Mucosa of rectum (tissue), 2 donors: Measurements from ENCODE around the gene GREB1.
A peak's percentile ranks its signal among the peaks of the same experiment; 100 is the strongest.

Source experiments
- H3K27ac ChIP-seq, 2 donors: one replicate each; pipeline ENCODE4 v1.7.0; 2013; ENCODE audit warnings: inconsistent platforms in 2 of 2, low read depth in 2 of 2, low read length in 2 of 2
- H3K27me3 ChIP-seq, 2 donors: one replicate each; pipeline ENCODE4 v1.7.0; 2013; ENCODE audit warnings: low read length in 2 of 2; ENCODE audit not compliant: control insufficient read depth in 2 of 2, insufficient read depth in 2 of 2
- H3K36me3 ChIP-seq, 2 donors: one replicate each; pipeline ENCODE4 v1.7.0; 2013; ENCODE audit warnings: low read length in 2 of 2; ENCODE audit not compliant: control insufficient read depth in 2 of 2, insufficient read depth in 2 of 2
- H3K4me1 ChIP-seq, 2 donors: one replicate each; pipeline ENCODE4 v1.7.0; 2013; ENCODE audit warnings: low read length in 2 of 2, mild to moderate bottlenecking in 1 of 2; ENCODE audit not compliant: control insufficient read depth in 2 of 2, insufficient read depth in 2 of 2
- H3K4me3 ChIP-seq, 2 donors: one replicate each; pipeline ENCODE4 v1.7.0; 2013; ENCODE audit warnings: low read length in 2 of 2
- H3K9ac ChIP-seq, 2 donors: one replicate each; pipeline ENCODE4 v1.7.0; 2013; ENCODE audit warnings: low read length in 2 of 2, low read depth in 1 of 2, mild to moderate bottlenecking in 1 of 2
- H3K9me3 ChIP-seq, 2 donors: one replicate each; pipeline ENCODE4 v1.7.0; 2013; ENCODE audit warnings: low read length in 2 of 2; ENCODE audit not compliant: control insufficient read depth in 2 of 2
- donor health status: healthy.
- donor health status: Normal muscosa, but diverticular disease.

The GREB1 gene

GRCh38 chr2:11498543-11499034, 35.3 kb upstream of the GREB1 start:
- peaks cover 0 to 8% of the 10 kb centered on the region in 2 donors for H3K4me1 ChIP-seq
- no peak overlapping the region for H3K4me3 ChIP-seq
- peaks cover 0 to 2% of the 10 kb centered on the region in 2 donors for H3K27me3 ChIP-seq
- no peaks in the 10 kb centered on the region for H3K9me3 ChIP-seq
- H3K36me3 ChIP-seq = no peaks in the 10 kb centered on the region
- no peak overlapping the region for H3K9ac ChIP-seq
- no peak overlapping the region for H3K27ac ChIP-seq

- H3K27ac ChIP-seq = no peak overlapping the region
- no peaks in the 10 kb centered on the region for H3K9me3 ChIP-seq
- H3K27me3 ChIP-seq = no peaks in the 10 kb centered on the region
- H3K36me3 ChIP-seq = no peaks in the 10 kb centered on the region
- H3K9ac ChIP-seq = no peak overlapping the region
- H3K4me3 ChIP-seq = no peak overlapping the region
- H3K4me1 ChIP-seq = peaks cover 0 to 8% of the 10 kb centered on the region in 2 donors
Observed at GRCh38 chr2:11499081-11499743, 34.6 kb upstream of the GREB1 start.

GRCh38 chr2:11500702-11501303, 33.0 kb upstream of the GREB1 start:
- H3K9ac ChIP-seq = no peak overlapping the region
- peaks cover 0 to 8% of the 10 kb centered on the region in 2 donors for H3K4me1 ChIP-seq
- no peaks in the 10 kb centered on the region for H3K36me3 ChIP-seq
- no peak overlapping the region for H3K4me3 ChIP-seq
- H3K9me3 ChIP-seq = no peaks in the 10 kb centered on the region
- no peaks in the 10 kb centered on the region for H3K27me3 ChIP-seq
- H3K27ac ChIP-seq = no peak overlapping the region

GRCh38 chr2:11502740-11503292, 31.0 kb upstream of the GREB1 start:
- Histone ChIP-seq H3K4me1 (peaks cover 0 to 8% of the 10 kb centered on the region in 2 donors), H3K36me3 (no peaks in the 10 kb centered on the region), H3K9me3 (no peaks in the 10 kb centered on the region), H3K4me3 (no peak overlapping the region), H3K27ac (no peak overlapping the region), H3K27me3 (no peaks in the 10 kb centered on the region), H3K9ac (no peak overlapping the region)

- Histone ChIP-seq H3K9ac (no peak overlapping the region), H3K4me3 (no peak overlapping the region), H3K36me3 (no peaks in the 10 kb centered on the region), H3K9me3 (no peaks in the 10 kb centered on the region), H3K27ac (no peak overlapping the region), H3K27me3 (no peaks in the 10 kb centered on the region), H3K4me1 (peaks cover 0 to 11% of the 10 kb centered on the region in 2 donors)
Observed at GRCh38 chr2:11503354-11503927, 30.4 kb upstream of the GREB1 start.

GRCh38 chr2:11505652-11506610, 27.9 kb upstream of the GREB1 start:
- H3K4me1 ChIP-seq = peaks cover 0 to 5% of the 10 kb centered on the region in 2 donors
- no peaks in the 10 kb centered on the region for H3K36me3 ChIP-seq
- H3K9me3 ChIP-seq = no peaks in the 10 kb centered on the region
- H3K4me3 ChIP-seq = no peak overlapping the region
- H3K27me3 ChIP-seq = peaks cover 0 to 3% of the 10 kb centered on the region in 2 donors
- no peak overlapping the region for H3K27ac ChIP-seq
- no peak overlapping the region for H3K9ac ChIP-seq

GRCh38 chr2:11506611-11506969, 27.3 kb upstream of the GREB1 start:
- H3K27me3 ChIP-seq = peaks cover 0 to 3% of the 10 kb centered on the region in 2 donors

GRCh38 chr2:11507517-11507916, 26.3 kb upstream of the GREB1 start:
- H3K4me3 ChIP-seq = no peak overlapping the region
- no peak overlapping the region for H3K9ac ChIP-seq
- no peaks in the 10 kb centered on the region for H3K36me3 ChIP-seq

More at GRCh38 chr2:11506611-11506969, 27.3 kb upstream of the GREB1 start:
- Histone ChIP-seq H3K4me3 (no peak overlapping the region), H3K9ac (no peak overlapping the region), H3K4me1 (peaks cover 0 to 3% of the 10 kb centered on the region in 2 donors), H3K36me3 (no peaks in the 10 kb centered on the region), H3K27ac (no peak overlapping the region), H3K9me3 (no peaks in the 10 kb centered on the region)

GRCh38 chr2:11508279-11508678, 25.6 kb upstream of the GREB1 start:
- H3K9ac ChIP-seq = no peak overlapping the region
- H3K4me1 ChIP-seq = peaks cover 0 to 3% of the 10 kb centered on the region in 2 donors
- H3K4me3 ChIP-seq = no peak overlapping the region
- H3K9me3 ChIP-seq = no peaks in the 10 kb centered on the region
- H3K36me3 ChIP-seq = no peaks in the 10 kb centered on the region
- H3K27me3 ChIP-seq = peaks cover 0 to 3% of the 10 kb centered on the region in 2 donors
- H3K27ac ChIP-seq = no peak overlapping the region

More at GRCh38 chr2:11507517-11507916, 26.3 kb upstream of the GREB1 start:
- Histone ChIP-seq H3K27ac (peak overlapping the region in 1 of 2 donors; percentile 2), H3K9me3 (no peaks in the 10 kb centered on the region), H3K4me1 (peaks cover 0 to 3% of the 10 kb centered on the region in 2 donors), H3K27me3 (peaks cover 0 to 3% of the 10 kb centered on the region in 2 donors)
